NOMO-1 treated with dmso at 0.1 percent for 144 hours (cell line): ENCODE results near the gene MELTF.

Source experiments
- DNase-seq: peaks from one replicate; lab custom pipeline; 2025; ENCODE audit not compliant: unreplicated experiment; lab: John Stamatoyannopoulos, UW

Gene MELTF

DNA sequence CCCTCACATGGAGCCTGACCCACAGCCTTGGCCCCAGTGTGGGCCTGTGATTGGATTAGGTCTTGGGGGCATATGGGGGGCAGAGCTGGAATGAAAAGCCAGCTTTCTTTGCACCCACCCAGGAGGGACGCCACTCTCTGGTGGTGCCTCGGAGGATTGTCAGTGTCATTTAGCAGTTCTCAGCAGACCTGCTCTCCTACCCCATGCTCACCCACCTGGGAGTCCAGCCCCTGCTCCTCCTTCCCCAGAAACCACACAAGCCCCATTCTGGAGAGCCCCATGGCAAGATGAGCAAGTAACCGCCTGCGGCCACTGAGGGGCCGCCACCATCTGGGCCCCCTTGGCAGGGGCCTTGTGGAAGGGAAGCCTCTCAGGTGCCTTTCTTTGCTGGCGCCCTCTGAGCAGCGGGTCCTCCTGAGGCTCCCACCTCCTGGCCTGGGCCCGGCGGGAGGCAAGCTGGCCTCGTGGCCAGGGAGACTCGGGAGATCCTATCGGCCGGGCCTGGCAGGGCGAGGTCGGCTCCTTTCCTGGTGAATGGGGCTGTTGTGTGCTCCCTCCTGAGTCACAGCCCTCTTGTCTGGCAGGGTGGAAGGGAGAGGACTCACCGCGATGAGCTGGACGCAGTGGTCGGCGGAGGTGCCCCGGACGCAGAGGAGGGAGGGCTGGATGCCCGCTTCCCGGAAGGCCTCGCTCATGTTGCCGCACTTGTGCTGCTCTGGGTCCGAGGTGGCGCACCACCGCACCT lies 2.3 kb downstream of the MELTF start:
- DNase-seq = no peak

GRCh38 chr3:197026481-197026866 lies 3.1 kb downstream of the MELTF start:
- DNase-seq = no peak

- DNase-seq = no peak
These were observed 3.7 kb downstream of the MELTF start for GRCh38 chr3:197025736-197026480.

- DNase-seq = no peak
These were observed 4.5 kb downstream of the MELTF start for GRCh38 chr3:197024881-197025735.

GRCh38 chr3:197023998-197024651 lies 5.5 kb downstream of the MELTF start:
- DNase-seq = no peak

DNA sequence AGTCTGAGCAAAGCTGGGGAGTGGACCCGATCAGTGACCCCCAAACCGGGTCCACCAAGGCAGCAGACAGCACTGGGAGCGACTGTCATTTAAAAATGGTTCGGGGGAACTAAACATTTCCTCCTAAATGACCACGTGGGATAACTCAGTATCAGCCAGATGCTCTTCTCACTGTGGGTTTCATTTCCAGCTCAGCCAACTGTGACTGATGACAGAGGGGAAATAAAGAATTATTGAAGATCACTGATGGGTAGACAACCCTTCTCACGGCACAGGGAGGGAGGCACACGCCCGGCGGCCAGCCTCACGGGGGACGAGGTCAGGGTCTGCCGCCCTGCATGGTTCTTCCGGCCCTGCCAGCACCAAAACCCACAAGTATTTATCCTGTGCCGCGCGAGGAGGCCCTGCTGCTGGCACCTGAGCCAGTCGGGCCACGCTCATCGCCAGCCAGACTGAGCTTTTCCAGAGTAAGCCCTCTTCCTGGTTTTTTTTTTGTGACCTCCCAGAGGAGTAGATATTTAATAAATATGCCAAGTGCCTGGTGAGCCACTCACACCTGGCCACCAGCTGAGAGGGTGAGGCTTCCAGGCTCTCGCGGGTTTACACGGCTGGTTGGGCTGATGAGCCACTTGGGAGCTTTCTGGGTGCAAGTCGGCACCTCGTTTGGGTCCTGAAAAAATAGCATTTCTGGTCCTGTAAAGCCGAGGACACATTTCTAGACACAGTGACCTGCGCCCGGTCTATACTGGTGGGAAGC lies 6.2 kb downstream of the MELTF start:
- no peak for DNase-seq

- DNase-seq = no peak
These were observed 7.0 kb downstream of the MELTF start for GRCh38 chr3:197022405-197023231.

DNA sequence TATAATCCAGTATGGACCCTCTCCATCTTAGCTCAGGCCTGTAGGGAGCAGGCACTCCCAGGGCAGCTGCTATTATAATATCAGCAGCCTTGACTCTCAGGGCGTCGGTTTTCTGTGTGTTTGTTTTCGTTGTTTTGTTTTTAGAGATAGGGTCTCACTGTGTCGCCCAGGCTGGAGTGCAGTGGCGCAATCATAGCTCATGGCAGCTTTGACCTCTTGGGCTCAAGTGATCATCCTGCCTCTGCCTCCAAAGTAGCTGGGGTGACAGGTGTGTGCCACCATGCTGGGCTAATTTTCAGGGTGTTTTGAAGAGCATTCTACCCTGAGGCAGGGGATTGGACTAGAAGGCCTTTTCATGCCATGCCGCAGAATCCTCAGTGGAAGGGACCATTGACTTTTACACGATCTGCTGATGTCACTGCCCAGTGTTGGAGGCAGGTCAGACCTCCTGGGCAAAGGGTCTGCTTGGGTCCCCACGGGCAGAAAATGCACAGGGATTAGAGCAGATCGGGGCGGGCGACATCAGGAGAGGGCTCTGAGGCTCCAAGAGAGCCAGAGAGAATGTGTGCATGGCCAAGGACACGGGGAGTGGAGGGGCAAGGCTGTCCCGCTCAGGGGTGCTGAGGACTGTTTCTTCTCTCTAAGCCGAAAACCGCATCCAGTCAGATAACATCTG lies 7.8 kb downstream of the MELTF start:
- no peak for DNase-seq

DNA sequence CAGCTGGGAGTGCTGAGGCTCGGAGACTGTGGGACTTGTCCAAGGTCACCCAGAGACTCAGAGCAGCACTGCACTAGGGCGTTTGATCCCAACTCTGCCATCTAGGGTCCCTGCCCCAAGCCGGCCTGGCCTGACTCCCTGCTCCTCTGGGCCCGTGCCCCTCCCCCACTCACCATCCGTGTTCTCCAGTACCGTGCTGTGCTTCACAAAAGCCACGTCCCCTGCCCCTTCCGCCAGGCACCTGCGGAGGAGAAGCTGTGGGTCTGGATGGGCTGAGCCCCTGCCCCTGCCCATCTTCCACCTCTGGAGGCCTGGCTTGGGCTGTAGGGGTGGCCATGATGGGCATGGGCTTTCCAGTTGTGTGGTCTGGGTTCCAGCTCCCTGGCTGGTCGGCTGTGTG lies 8.4 kb downstream of the MELTF start:
- DNase-seq = no peak

DNA sequence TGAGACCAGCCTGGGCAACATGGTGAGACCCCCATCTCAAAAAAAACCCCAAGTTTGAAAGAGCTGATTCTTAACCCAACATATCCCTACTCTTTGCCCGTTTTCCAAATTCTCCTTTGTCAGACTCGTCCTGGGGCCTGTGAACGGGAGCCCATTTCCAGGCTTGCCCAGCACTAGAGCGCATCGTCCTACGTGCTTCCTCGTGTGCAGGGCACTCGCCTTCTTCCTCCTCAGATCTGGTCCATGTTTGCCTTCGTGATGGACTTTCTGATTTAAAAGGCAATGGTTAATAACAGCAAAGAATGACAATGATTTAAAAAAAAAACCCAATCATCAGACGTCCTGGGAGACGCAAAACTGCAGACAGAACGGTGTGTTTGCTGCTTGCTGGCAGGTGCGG lies 10.1 kb downstream of the MELTF start:
- no peak for DNase-seq

GRCh38 chr3:197019021-197019420 lies 10.6 kb downstream of the MELTF start:
- DNase-seq = no peak

GRCh38 chr3:197017003-197017402 lies 12.6 kb downstream of the MELTF start:
- no peak for DNase-seq

DNA sequence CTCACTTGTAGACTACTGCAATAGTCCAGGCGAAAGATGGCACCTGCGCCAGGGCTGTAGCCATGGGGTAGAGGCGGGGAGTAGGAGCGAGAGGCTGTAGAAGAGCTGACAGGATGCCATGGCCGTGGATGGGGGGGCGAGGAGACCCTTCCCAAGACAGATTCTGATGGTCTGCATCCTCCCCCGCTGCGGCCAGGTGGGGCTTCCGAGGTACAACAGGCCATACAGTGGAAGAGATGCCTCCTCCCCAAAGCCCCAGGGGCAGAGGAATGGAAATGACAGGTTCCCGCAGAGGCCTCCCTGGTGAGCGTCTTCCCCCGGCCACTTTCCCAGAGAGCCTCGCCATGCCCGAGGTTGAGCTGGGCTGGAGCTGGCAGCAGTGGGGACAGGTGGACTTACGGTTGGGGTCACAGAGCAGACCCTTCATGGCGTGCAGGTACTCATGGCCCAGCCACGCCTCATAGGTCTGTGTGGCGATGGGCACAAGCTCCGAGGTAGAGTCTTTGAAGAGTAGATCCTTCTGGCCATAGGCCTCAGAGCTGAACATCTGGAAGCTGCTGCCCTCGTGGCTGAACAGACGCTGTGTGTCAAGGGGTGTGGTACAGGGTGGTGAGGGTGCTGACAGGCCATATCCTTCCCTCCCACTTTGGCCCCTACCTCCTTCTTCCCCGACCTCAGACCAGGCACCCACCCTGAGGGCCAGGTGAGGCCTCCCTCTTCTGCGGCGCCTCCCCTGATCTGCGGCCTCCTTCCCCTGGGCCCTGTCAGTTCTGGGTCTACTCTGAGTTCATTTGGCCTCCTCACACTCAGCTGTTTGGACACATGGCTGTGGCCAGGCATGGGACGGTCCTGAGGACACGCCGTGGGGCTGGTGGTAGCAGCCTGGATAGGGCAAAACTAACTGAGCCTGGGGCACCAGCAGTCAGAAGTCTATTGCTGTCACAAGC lies 13.6 kb downstream of the MELTF start:
- DNase-seq = no peak

GRCh38 chr3:197014942-197015575 lies 14.6 kb downstream of the MELTF start:
- DNase-seq = no peak

DNA sequence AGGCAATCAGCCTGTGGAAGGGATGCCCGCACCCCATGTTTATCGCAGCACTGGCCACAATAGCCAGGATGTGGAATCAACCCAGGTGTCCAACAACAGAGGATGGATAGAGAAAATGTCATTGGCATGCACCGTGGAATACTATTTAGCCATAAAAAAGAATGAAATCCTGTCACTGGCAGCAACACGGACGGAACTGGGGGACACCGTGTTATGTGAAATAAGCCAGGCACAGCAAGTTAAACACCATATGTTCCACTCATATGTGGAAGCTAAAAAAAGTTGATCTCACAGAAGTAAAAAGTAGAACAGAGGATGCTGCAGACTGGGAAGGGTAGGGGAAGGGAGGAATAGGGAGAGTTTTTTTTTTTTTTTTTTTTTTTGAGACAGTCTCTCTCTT lies 15.6 kb downstream of the MELTF start:
- no peak for DNase-seq

- no peak for DNase-seq
These were observed 17.1 kb downstream of the MELTF start for GRCh38 chr3:197012540-197012883.

- no peak for DNase-seq
These were observed 17.7 kb downstream of the MELTF start for GRCh38 chr3:197011780-197012539.
